A549 treated with ZK216348 at 1 μM for 4 hours (cell line): Measurements from ENCODE around the gene RGPD4. TPM values are rescaled to one million over a fixed set of nuclear protein-coding genes. Genes with fewer than 3 reads are reported as not detected.

Source experiments
- total RNA-seq: library from RNA; stranded (reverse); fragments of 200-300 nt; extraction: Qiagen RNA extraction; gene quantifications from 5 replicates; pipeline ENCODE4 v1.2.3, GENCODE V29; 2022; ENCODE audit warnings: low read depth

RGPD4 gene
- 0.04 to 0.16 TPM (median 0.10 TPM) in 4 of 5 replicates, not detected in the other for total RNA-seq

GRCh38 chr2:107826749-107827148 is at the start of gene RGPD4:
TSS of gene RGPD4 (plus strand) at chr2:107826892. CDS start at chr2:107827014, 122 bp downstream.

Other genes starting within 250 kb of the RGPD4 start
- gene SLC5A7, start 159.6 kb downstream of the RGPD4 start, total RNA-seq: not detected in 5 replicates